G401.6 (cell line): ENCODE measurements around the gene GUCY1A2.
"Not testable (repeated sequence)": the region's sequence is repeated elsewhere in the genome, so short reads cannot be mapped to it uniquely, and the experiment has no call there.

Experiments used
- FAIRE-seq: peaks from 2 replicates; lab custom pipeline; 2012; peaks lifted over from hg19 to GRCh38; lab: Jason Lieb, UNC

GUCY1A2 gene

DNA sequence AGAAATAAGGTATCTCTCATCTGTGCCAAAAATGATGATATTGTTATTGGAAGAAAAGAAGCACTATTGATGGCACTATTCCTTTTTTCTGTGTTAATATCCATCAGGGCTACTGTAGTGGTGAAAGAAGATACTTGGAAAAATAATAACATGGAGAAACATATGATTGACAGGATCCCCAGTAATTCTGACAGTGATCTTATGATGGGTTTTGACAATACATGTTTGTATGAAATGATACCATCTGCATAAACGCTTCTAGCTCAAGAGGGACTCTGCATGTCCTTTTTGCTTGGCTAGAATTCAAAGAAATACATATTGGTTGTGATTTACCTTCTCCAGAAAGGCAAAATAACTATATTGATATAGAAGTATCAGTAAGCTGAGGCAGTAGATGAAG is 178.1 kb downstream of the GUCY1A2 start:
- no peak for FAIRE-seq

DNA sequence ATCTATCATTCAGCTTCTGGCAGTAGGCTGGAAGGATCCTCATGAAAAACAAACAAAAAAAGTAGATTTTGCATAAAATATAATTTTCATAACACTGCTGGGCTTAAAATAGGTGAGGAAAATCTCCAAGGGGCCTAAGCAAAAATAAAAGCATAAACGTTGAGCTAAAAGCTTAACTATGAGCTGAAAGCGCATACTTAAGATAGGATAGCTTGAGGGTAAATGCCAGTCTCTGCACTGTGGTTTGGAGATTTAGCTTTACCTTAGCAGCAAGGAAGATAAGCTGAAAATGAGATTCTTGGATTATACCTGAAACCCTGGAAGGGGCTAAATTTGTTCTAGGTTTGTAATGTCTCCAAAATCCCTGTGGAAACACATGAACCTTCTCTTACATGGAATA is 183.7 kb downstream of the GUCY1A2 start:
- FAIRE-seq = no peak

DNA sequence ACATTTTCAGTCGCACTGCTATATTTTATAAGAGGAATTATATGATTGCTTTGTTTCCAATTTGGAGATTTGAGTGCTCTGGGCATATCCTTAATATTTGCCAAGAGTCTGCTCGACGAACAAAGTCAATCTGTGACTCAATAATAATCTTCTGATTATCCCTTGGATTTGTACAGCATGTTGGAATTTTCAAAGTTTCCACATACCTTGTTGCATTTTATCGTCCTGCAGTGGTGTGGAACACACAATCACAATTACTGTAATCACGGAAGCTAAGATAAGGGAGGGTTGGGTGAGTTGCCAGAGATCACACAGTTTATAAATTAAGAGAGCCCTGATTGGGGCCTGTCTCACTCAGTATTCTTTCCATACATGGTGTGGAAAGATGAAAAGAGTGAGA is 189.3 kb downstream of the GUCY1A2 start:
- FAIRE-seq = no peak

DNA sequence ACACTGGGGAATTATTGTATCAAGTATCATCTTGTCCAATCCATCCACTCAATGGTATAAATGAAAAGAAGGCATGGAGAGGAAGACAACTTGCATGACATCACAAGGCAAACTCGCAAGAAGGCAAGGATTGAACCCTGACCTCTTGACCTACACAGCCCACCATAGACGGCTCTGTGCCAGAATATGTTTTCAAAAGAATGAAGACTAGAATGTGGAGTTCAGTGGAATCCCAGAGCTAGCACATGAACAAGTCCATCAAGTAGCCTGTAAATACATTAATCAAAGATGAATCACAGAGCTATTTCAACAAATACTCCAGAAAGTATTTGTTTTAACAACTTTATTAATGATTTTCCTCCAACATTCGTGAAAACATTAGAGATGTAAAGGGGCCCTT is 189.7 kb downstream of the GUCY1A2 start:
- no peak for FAIRE-seq

DNA sequence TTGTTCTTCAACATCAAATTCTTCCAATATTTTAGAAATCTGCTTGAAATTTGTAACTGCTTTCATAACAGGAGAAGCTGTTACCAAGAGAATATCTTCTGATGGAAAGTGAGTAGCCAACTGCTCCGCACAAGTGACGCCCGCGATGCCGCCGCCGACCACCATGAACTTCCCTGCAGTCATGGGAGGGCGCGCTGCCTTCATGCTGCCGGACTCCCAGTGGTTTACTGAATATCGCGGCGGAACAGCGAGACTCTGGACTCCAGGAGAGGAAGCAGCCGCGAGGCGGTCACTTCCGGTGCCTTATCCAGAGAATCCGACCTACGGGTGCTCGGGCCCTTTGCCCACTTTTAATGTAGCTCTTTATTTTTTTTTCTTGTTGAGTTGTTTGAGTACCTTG is 190.6 kb downstream of the GUCY1A2 start:
- FAIRE-seq = no peak

DNA sequence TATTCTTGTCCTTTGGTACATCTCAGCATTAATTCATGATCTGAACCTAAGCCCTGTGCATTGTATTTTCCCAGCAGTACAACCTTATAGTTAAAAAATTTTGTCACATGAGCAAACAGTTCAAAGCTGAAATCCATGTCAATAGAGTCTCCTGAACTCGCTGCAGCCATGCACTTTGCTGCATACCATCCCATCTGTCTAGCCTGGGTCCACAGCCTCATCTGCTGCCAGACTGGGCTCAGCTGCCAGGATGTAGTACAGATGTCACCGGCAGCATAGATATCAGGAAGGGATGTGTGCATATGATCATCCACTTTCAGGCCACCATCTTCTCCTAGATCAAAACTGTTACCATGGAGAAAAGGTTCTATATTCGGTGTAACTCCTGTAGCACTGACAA is 191.7 kb downstream of the GUCY1A2 start:
- not testable (repeated sequence) for FAIRE-seq

DNA sequence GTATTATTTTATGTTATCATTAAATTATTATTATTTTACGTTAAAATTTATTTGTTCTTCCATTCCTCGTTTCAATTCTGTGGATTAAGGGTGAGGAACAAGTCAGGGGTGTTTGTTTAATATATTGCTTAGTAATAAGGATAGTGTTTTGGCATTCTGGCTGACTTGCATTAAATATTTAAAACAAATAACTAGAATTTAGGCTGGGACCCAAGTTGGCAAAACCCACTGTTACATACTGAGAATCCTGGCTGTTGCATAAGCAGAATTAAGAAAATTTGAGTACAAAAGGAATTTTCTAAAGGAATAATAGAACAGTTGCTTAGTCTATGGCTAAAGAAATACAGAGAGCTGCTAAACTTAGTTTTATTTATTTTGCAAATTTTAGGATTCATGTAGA is 196.4 kb downstream of the GUCY1A2 start:
- peak; percentile 69 for FAIRE-seq

DNA sequence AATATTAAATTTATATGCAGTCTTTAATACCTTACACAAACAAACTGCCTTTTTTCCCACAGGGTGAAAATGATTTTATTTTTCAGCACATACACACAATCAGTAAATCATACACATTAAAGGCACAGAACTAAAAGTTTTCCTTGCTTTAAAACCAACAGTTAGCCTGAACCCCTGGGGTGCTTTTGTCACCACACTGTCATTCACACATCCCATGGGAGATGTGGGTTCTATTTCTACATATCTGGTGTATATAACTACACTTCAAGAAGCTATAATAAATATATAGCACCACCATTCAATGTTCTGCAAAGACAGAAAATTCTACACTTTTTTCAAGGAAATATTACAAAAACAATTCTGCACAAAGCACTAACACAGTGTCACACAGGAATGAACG is 197.0 kb downstream of the GUCY1A2 start:
- no peak for FAIRE-seq

DNA sequence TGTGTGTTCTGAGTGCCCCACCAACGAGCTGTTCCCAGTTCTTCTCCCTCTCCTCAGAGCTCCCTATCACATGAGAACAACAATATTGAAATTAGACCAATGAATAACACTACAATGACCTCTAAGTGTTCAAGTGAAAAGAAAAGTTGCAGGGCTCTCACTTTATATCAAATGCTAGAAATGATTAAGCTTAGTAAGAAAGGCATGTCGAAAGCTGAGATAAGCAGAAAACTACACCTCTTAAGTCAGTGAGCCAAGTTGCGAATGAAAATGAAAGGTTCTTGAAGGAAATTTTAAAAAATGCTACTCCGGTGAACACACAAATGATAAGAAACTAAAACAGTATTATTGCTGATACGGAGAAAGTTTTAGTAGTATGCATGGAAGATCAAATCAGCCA is 199.8 kb downstream of the GUCY1A2 start:
- no peak for FAIRE-seq

DNA sequence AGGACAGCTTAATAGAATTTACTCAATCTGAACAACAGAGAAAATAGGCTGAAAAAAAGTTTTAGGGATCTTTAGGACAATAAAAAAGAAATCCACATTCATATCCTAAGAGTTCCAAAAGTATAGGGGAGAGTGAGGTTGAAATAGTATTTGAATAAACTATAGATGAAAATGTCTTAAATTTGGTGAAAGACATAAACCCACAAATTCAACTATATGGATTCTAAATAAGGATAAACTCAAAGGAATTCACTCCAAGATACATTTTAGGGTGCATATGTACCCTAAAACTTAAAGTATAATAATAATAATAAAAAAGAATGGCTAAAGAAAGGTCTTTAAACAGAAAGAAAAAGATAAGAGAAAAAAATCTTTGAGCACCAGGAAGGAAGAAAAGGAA is 203.1 kb downstream of the GUCY1A2 start:
- FAIRE-seq = no peak

DNA sequence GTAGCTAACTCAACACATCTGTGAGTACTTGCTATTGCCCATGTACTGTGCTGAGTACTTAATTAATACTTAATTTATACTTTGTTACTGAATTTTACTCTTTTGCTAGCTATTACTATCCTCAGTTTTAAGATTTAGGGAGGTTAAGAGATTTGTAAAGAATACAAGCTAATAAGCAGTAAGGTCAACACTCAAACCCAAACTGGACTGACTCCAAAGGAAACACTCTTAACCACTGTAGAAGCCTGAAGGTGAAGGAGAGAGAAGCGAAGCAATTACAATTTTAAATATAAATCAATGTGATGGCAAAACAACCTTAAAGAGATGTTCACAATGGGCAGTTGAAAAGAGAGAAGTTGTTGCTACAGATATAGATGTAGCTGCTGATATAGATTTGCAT is 204.5 kb downstream of the GUCY1A2 start:
- no peak for FAIRE-seq

DNA sequence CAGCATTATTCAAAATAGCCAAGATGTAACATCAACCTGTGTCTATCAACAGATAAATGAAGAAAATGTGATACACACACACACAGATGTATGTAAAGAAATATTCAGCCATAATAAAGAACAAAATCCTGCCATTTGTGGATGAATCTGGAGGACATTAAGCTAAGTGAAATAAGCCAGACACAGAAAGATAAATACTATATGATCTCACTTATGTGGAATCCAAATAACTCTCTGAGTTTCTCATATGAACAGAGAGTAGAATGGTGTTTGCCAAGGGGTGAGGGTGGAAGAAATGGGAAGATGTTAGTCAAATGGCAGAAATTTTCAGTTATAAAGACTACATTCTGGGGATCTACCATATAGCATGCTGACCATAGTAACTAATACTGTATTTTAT is 224.2 kb downstream of the GUCY1A2 start:
- FAIRE-seq = no peak

DNA sequence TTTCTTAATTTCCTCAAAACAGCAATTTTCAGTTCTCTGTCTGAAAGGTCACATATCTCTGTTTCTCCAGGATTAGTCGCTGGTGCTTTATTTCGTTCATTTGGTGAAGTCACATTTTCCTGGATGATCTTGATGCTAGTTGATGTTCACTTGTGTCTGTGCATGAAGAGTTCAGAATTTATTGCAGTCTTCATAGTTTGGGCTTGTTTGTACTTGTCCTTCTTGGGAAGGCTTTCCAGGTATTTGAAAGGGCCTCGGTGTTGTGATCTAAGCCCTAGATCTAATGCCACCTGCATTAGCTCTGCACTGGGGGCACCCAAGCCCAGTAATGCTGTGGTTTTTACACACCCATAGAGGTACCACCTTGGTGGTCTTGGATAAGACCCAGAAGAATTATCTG is 228.9 kb downstream of the GUCY1A2 start:
- FAIRE-seq = no peak

DNA sequence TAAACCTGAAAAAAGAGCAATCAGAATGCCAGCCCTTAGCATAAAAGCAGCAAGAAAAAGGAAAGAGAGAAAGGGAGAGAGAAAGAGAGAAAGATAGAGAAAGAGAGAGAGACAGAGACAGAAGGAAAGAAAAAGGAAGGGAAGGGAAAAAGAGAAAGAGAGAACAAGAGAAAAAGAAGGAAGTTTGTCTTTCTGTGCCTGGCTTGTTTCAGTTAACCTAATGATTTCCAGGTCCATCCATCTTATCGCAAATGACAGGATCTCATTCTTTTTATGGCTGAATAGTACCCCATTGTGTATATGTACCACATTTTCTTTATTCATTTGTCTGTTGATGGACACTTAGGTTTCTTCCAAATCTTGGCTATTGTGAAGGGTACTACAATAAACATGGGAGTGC is 230.8 kb downstream of the GUCY1A2 start:
- FAIRE-seq = no peak

DNA sequence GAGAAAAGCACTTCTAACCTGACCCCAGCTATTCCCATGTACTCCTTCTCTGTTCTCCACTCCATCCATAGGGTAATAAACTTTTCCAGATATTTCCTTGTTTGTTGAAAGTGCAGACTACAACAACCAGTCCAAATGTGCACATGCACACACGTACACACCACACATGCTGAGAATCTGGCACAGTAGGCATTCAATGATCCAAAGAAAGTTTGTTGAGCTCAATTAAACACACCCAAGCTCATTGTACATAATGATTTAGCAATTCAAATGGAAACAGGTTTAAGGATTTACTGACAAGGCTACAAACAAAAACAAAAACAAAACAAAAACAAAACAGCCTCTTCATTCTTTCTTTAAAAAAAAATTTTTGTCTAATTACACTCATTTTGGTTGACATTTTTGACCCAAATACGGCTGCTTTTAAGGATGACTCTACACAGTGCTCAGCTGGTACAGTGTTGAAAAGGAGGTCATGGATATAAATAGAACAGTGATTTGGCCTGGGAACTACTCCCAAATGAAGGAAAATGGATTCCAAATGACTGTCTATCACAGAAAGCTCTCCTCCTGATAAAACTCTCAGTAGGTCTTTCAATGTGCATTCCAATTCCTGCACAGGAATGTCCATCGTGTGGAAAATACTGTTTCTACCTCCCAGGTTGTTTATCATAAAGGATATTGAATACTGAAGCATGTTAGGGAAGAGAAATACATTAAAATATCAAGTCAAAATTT is 232.2 kb downstream of the GUCY1A2 start:
- FAIRE-seq = no peak

DNA sequence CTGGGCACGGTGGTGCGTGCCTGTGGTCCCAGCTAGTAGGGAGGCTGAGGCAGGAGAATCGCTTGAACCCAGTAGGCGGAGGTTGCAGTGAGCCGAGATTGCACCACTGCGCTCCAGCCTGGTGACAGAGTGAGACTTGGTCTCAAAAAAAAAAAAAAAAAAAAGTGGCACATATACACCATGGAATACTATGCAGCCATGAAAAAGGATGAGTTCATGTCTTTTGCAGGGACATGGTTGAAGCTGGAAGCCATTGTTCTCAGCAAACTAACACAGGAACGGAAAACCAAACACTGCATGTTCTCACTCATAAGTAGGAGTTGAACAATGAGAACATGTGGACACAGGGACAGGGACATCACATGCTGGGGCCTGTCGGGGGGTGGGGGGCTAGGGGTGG is 241.0 kb downstream of the GUCY1A2 start:
- not testable (repeated sequence) for FAIRE-seq

DNA sequence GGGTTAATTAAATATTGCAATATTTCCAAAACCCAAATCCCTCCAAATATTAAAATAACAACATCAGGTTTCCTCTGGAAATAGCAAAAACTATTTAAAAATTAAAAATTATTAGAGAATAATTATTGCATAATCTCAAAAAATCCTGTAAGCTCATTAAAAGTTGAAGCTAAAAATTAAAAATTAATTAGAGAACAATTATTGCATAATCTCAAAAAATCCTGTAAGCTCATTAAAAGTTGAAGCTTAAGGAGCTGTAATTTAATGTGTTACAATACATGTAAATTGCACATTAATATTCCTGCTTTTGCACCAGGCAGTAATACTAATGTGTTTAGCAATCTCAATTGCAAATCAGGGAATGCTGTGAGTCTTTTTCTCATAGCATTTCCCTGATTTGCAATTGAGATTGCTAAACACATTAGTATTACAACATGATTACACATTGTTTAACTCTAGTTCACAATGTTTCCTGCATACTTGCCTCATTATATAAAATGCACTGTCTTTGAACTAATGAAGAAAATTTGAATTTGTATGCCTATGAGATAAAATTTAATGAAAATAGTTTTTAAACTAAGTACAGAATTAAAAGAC is 247.7 kb downstream of the GUCY1A2 start:
- peak; percentile 79 for FAIRE-seq

DNA sequence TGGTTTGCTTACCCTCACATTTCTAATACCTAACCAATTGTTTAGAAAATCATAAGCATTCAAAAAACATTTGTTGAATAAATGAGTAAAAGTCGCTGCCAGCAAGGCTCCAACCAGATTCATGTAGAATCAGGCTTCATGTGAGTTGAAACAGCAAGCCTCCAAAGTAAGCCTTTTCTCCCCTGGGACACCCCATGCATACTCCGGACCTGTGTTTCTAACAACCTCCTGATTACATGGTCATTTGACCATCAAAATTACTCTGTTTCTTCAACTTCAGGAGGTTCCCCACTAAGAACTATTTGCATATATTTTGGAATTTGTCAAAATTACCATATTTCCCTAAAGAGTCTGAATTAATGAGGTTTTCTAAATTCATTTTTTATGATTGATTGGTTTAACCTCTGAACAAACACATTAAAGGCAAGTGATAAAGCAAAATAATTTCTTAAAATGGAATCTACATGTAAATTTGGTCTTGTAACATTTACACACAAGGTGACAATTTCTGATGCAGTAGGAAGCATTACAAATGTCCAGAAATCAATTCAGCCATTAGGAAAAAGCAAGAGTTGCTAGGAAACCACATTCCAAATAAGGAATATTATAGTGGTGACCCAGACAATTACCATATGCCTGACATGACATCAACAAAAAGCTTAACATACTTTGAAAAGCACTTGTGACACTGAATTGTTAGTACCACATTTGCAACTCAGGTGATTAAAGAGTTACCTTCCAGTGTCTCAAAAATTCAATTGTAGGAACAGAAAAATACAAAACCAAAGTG is 252.6 kb downstream of the GUCY1A2 start:
- FAIRE-seq = no peak

DNA sequence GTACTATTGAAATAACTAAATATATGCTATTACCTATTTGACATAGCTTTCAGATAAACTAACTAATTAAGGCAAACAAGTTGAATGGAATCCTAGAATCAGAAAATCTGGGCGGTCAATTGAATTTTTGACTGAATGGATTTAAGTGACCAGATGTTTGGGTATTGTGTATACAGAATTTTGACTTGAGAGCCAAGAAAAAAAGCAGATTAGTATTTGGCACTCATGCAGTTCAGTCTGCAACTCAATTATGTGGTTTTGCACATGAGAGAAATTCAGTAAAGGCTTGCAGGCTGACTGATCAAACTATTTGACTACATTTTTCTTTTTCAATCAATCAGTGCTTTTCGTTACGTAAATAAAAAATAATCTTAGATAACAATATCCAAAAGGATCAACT is 254.8 kb downstream of the GUCY1A2 start:
- no peak for FAIRE-seq

DNA sequence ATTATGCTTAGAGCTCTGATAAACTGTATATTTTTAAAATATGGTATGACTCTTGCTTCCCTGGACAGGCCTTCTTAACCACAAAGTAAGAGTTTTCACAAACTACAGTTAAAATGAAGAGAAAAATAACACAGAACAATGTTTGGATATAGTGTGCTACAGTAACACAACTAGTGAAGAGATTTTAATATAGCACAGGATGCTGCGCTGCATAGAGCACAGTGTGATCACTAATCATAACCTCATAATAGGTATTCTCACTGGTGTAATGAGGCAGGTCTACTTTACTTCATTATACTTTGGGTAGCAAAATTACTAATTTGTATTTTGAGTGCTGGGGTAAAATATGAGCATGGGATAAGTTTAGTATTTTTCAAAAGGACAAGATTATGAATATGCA is 256.5 kb downstream of the GUCY1A2 start:
- FAIRE-seq = no peak

DNA sequence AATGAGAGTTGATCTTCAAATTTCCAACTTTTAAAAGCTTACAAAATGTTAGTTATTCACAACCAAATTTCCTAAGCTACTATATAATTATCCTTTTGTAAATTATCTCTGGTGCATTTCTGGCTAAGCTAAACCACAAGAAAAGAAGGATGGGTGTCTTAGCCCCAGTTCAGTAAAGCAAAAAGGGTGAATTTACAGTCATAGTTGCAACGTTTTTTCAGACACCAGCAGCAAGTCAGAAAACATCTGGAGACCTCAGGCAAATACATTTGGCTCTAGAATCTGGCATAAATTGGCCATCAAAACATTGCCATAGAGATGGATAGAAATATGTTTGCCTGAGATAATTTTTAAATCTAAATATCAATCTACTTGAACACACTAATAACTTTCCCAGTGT is 257.0 kb downstream of the GUCY1A2 start:
- FAIRE-seq = no peak

DNA sequence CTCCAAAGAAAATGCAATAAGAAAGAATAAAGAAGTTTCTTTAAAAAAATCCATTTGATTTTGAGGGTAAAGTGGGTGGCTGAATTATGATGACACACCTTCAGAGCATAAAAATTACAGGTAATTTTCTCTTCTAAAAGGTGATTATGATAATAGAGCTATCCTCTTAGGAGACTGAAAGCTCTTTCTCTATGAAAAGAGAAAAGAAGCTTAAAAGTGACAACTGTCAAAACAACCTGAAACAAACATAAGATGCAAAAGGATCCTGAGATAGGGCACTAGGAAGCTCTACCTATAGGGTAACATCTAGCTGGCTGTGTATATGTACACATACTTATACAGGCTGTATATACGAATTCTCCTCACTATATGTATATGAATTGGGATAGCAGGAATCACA is 270.2 kb downstream of the GUCY1A2 start:
- no peak for FAIRE-seq

DNA sequence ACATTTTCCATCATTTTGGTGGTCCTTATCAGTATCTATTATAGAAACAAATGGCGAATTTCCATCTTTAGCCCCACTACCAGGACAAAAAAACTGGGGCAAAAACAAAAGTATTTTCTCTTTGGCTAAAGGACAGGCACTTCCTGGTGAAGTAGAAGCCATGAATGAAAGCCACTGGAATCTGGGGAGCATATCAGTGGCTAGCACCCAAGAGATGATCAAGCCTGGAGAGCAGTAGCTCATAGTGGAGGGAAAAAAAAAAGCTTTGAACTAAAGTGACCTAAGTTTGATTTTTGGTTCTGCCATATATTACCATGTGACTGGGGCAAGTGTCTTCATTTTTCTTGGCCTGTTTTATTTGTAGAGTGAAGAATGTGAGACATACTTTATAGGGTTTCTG is 272.3 kb downstream of the GUCY1A2 start:
- no peak for FAIRE-seq

DNA sequence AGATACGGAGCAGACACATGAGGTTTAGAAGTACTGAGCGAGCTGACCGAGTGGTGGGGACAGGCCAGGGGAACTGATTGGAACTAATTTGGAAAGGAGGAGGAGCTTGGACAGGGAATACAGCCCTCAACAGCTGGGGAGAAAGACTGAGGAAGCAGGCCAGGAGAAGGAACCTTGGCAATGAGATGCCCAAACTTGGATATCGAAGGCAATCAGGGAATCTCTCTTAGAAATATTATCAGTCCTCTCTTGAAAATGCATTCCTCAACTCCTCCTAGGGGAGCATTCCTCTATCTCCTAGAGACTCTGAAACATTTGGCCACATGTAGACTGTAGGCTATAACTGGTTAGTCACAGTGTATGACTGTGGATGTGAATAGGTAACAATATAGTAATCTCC is 284.6 kb downstream of the GUCY1A2 start:
- FAIRE-seq = no peak
